DND-41 (cell line): ENCODE results near the gene PALMD.

Experiments used
- EZH2 ChIP-seq: IDR thresholded peaks from 3 replicates; pipeline ENCODE4 v1.6.1; 2012; ENCODE audit warnings: borderline replicate concordance, low read depth, mild to moderate bottlenecking, moderate library complexity, low read length, inconsistent platforms; ENCODE audit not compliant: severe bottlenecking
- TF ChIP-seq, protein P1 (sequence below): IDR thresholded peaks from 2 replicates; pipeline ENCODE4 v1.5.1; 2012; ENCODE audit warnings: borderline replicate concordance, low read length, moderate library complexity, mild to moderate bottlenecking; ENCODE audit not compliant: poor library complexity, severe bottlenecking; ENCODE audit errors: extremely low read depth

DNA sequence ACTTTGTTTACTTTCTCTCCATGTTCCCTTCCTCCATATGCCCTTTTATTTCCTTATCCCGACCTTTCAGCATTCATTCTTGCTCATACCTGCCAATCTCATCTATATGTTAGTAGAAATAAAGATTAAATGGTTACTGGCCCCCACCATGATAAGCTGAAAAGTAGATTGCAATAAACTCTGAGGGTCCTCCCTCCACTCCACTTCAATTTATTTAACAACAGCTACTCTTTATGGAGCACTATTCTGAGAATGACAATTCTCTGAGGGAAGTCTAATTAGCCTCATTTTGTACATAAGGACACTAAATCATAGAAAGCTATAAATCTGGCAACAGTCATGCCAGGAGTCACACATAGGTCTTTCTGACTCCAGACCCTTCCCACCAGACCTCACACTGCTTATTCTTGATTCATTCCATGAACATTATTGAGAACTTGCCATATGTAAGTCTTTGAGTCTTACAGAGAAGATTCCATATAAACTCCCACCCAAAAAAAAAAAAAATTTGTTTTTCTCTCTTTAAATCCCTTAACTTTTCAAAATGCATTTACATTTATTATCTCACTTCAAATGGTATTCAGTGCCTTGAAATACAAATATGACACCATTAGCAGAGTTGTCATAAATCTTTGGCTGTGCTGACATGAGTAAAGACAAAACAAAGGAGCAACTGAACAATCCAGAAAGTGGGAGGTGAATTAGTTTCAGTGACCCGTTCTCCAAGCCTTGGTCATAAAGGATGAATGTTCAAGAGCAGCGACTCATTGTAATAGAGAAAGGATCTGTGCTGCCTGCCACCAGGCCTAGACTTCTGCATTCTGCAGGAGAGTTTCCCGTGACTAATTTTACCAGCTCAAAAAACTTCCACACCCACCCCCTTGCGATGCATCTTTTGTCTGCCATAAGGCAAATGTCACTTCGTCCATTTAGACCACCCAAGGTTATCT, 28.5 kb downstream of the PALMD start:
- TF ChIP-seq, protein P1, sequence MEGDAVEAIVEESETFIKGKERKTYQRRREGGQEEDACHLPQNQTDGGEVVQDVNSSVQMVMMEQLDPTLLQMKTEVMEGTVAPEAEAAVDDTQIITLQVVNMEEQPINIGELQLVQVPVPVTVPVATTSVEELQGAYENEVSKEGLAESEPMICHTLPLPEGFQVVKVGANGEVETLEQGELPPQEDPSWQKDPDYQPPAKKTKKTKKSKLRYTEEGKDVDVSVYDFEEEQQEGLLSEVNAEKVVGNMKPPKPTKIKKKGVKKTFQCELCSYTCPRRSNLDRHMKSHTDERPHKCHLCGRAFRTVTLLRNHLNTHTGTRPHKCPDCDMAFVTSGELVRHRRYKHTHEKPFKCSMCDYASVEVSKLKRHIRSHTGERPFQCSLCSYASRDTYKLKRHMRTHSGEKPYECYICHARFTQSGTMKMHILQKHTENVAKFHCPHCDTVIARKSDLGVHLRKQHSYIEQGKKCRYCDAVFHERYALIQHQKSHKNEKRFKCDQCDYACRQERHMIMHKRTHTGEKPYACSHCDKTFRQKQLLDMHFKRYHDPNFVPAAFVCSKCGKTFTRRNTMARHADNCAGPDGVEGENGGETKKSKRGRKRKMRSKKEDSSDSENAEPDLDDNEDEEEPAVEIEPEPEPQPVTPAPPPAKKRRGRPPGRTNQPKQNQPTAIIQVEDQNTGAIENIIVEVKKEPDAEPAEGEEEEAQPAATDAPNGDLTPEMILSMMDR: no peak
- no peak for TF ChIP-seq EZH2
